ENCODE results near the gene ITIH5.

ITIH5 gene

DNA sequence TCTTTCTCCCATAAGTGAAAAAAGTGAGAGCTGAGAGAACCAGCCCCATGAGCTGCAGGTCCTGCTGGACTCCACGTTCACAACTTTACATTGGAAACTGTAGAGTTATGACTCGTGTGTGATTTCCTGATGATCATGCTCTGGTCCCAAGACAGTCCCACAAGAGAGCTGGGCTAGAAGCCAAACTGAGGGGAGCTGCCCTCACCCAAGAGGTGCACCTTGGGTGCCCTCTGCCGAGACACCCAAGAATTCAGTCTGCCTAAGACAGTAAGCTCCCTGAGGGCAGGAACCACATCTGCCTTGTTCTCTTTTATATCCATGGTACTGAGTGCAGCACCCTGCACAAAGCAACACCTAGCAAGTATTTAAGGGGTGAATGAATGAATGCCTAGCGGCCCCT lies 143.1 kb downstream of the ITIH5 start:
- DNase-seq = no peak

GRCh38 chr10:7520507-7521485 lies 146.0 kb downstream of the ITIH5 start:
- no peak for DNase-seq

DNA sequence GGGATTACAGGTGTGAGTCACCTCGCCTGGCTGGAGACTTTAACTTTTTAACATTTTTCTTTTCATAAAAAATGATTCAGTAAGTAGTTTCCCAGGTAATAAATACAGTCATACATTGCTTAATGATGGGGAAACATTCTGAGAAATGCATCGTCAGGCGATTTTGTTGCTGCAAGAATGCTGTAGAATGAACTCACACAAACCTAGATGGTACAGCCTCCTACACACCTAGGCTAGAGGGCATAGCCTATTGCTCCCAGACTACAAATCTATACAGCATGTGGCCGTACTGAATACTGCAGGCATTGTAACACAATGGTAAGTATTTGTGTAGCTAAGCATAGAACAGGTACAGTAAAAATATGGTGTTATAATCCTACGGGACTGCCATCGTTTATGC lies 147.4 kb downstream of the ITIH5 start:
- DNase-seq = no peak

- DNase-seq = no peak
Measured at GRCh38 chr10:7518693-7519092, 148.1 kb downstream of the ITIH5 start.

DNA sequence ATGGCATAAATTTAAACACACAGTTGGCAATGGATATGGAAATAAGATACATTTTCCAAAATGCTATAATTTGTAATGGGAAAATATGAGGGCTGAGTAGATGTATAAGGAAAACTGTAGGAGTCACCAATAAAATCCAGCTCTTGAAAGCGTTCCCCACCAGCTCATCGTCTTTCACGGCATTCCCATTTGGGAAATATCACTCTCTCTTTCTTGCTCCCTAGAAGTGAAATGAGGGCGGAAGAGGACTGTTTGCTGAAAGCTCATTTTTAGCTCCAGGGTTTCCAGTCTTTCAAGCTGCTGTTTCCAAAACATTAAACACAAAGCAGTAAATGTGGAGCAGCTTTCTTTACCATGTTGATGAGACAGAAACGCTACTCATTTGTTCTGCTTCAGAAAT lies 151.3 kb downstream of the ITIH5 start:
- DNase-seq = no peak

- DNase-seq = no peak
Measured at GRCh38 chr10:7513936-7514335, 152.8 kb downstream of the ITIH5 start.

DNA sequence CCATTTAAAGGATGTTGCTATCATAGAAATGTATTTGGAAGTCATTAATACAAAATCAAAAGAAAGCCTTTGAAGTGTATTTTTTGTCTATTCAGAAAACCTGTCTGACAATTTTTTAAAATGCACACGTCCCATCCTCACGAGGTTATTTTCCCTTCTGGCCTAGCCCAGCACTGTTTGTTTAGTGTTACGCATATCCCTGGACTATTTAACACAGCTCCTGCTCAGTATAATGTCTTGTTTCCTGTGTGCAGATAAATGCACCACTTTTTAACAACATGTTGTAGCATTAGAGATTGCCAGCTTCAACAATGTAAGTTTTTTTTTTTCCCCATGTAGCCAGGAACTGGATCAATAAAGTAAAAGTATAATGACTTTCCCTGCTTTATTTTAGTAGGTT lies 153.3 kb downstream of the ITIH5 start:
- no peak for DNase-seq

DNA sequence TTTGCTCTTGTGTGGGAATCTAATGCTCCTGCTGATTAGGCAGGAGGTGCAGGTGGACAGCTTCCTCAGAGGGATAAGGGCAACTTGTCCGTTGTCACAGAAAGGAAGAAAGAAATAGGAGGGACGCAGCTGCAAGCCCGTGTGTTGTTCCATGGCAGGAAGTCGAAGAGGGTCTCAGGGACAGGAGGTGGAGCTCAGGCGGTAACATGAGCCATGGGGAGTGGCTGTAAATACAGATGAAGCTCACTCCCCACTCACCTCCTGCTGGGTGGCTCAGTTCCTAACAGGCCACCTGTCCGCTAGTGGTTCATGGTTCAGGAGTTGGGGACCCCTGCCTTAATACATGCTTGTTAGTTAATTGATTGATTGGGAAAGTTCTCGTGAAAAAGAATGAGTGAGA lies 154.3 kb downstream of the ITIH5 start:
- DNase-seq = no peak

DNA sequence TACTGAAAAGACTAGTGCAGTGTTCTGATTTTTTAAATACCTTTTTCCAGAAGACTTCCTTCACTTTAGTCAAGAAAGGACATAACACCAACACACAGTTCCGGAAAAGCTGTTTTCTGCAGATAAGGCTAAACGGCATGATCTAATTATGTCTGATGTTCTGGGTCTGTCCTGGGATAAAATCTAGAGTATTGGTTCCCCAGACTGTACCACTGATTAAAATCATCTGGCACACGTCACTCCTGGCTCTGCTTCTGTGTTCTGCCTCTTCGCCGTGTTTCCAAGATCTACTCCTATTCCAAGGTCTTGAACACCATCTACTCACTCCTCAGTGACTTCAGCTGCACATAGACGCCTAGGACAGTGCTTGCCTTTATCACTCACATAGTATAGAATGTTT lies 155.2 kb downstream of the ITIH5 start:
- DNase-seq = no peak
